Measurements from ENCODE around the gene PTPN4.

- TF ChIP-seq CTCF (IDR thresholded peaks at IDR 0.05; ENCODE audit: low read depth, low read length) = no peak
- no peak for TF ChIP-seq EZH2phosphoT487 (IDR thresholded peaks at IDR 0.05; ENCODE audit: low read depth)
Observed at GRCh38 chr2:119981896-119982295, 222.2 kb downstream of the PTPN4 start.

All from OCI-LY3 (cell line).